Breast epithelium (tissue), 3 donors: ENCODE results near the gene SIKE1.
"Not testable (repeated sequence)": the region's sequence is repeated elsewhere in the genome, so short reads cannot be mapped to it uniquely, and the experiment has no call there.

ENCODE experiments used
- POLR2A ChIP-seq: fragments of 450-650 bp; IDR thresholded peaks from one replicate; pipeline ENCODE4 v1.6.1; 2016; ENCODE audit warnings: antibody characterized with exemption, mild to moderate bottlenecking, moderate library complexity
- POLR2AphosphoS5 ChIP-seq, 3 donors: sonication (generic); formaldehyde crosslinking; IDR thresholded peaks; one replicate each; pipeline ENCODE4 v1.6.1; 2017; ENCODE audit warnings: antibody characterized with exemption in 3 of 3
- TF ChIP-seq, protein P1 (sequence below), 3 donors: fragments of 450-650 bp; IDR thresholded peaks; one replicate each; pipeline ENCODE4 v1.5.1; 2016 to 2017; ENCODE audit warnings: antibody characterized with exemption in 3 of 3, mild to moderate bottlenecking in 3 of 3, moderate library complexity in 3 of 3

DNA sequence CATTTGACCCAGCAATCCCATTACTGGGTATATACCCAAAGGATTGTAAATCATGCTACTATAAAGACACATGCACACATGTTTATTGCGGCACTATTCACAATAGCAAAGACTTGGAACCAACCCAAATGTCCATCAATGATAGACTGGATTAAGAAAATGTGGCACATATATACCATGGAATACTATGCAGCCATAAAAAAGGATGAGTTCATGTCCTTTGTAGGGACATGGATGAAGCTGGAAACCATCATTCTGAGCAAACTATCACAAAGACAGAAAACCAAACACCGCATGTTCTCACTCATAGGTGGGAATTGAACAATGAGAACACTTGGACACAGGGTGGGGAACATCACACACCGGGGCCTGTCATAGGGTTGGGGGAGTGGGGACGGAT lies 3.8 kb downstream of the SIKE1 start:
- TF ChIP-seq, protein P1, sequence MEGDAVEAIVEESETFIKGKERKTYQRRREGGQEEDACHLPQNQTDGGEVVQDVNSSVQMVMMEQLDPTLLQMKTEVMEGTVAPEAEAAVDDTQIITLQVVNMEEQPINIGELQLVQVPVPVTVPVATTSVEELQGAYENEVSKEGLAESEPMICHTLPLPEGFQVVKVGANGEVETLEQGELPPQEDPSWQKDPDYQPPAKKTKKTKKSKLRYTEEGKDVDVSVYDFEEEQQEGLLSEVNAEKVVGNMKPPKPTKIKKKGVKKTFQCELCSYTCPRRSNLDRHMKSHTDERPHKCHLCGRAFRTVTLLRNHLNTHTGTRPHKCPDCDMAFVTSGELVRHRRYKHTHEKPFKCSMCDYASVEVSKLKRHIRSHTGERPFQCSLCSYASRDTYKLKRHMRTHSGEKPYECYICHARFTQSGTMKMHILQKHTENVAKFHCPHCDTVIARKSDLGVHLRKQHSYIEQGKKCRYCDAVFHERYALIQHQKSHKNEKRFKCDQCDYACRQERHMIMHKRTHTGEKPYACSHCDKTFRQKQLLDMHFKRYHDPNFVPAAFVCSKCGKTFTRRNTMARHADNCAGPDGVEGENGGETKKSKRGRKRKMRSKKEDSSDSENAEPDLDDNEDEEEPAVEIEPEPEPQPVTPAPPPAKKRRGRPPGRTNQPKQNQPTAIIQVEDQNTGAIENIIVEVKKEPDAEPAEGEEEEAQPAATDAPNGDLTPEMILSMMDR (IDR thresholded peaks at IDR 0.05) = not testable (repeated sequence)
- TF ChIP-seq POLR2A; POLR2AphosphoS5 (IDR thresholded peaks at IDR 0.05): not testable (repeated sequence)
